ENCODE data around the gene VTI1A.

- no peak for TF ChIP-seq CTCF (IDR thresholded peaks at IDR 0.05; ENCODE audit: low read depth, low read length)
- no peak for TF ChIP-seq POLR2A (IDR thresholded peaks at IDR 0.05; ENCODE audit: extremely low read depth, insufficient read length)
- no peak for TF ChIP-seq MAX (IDR thresholded peaks at IDR 0.05; ENCODE audit: low read depth, low read length)
- TF ChIP-seq MYC (IDR thresholded peaks at IDR 0.05; ENCODE audit: low read depth, low read length): no peak
Measured at GRCh38 chr10:112700215-112700671, 253.2 kb downstream of the VTI1A start.

Measured in NB4 (cell line).